ENCODE data around the gene NF1.

NF1 gene

GRCh38 chr17:31412511-31412910, 317.7 kb downstream of the NF1 start:
- no peak for DNase-seq

GRCh38 chr17:31413081-31413799, 318.5 kb downstream of the NF1 start:
- no peak for DNase-seq

GRCh38 chr17:31413874-31414549, 319.2 kb downstream of the NF1 start:
- no peak for DNase-seq

- no peak for DNase-seq
Observed at GRCh38 chr17:31414550-31414918, 319.8 kb downstream of the NF1 start.

- no peak for DNase-seq
Observed at GRCh38 chr17:31415004-31415454, 320.3 kb downstream of the NF1 start.

GRCh38 chr17:31415640-31416502, 321.1 kb downstream of the NF1 start:
- DNase-seq: no peak

GRCh38 chr17:31416503-31416923, 321.7 kb downstream of the NF1 start:
- no peak for DNase-seq

- DNase-seq: no peak
Observed at GRCh38 chr17:31417051-31417792, 322.4 kb downstream of the NF1 start.

- DNase-seq: no peak
Observed at GRCh38 chr17:31418773-31419350, 324.1 kb downstream of the NF1 start.

GRCh38 chr17:31422443-31422842, 327.7 kb downstream of the NF1 start:
- DNase-seq: no peak

- no peak for DNase-seq
Observed at GRCh38 chr17:31424944-31425281, 330.1 kb downstream of the NF1 start.

GRCh38 chr17:31425282-31426040, 330.7 kb downstream of the NF1 start:
- DNase-seq: no peak

Data from KG1 (cell line).